Dedifferentiated amniotic fluid mesenchymal stem cell (primary cell): Measurements from ENCODE around the gene LSS.

Experiments used
- DNase-seq: peaks from one replicate; pipeline ENCODE4 v3.0.0-alpha.2; 2016; ENCODE audit errors: extremely low spot score

LSS gene

DNA sequence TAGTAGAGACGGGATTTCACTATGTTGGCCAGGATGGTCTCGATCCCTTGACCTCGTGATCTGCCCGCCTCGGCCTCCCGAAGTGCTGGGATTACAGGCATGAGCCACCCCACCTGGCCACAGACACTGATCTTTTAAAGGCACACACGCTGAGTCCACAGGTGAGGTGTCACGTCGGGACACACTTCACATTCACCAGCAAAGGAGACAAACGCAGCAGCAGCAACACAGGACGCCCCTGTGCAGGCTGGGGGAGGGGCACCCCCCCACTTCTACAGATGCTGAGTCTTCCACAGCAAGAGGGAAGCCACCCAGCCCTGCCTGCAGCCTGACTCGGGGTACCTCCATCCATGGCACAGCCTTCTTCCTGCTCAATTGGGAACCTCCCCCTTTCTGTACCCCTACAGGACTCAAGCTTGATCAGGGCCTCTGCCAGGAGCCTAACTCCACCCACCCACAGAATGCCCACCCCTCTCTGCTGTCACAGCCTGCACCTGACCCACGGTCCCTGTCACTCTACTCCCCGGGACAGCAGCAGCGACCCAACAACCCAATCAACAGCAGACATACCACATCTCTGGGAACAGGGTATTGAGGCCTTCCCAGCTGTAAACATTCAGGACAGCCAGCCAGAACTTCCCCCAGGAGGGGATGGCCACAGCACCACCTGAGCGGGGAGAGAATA, 9.5 kb downstream of the LSS start:
- no peak for DNase-seq

DNA sequence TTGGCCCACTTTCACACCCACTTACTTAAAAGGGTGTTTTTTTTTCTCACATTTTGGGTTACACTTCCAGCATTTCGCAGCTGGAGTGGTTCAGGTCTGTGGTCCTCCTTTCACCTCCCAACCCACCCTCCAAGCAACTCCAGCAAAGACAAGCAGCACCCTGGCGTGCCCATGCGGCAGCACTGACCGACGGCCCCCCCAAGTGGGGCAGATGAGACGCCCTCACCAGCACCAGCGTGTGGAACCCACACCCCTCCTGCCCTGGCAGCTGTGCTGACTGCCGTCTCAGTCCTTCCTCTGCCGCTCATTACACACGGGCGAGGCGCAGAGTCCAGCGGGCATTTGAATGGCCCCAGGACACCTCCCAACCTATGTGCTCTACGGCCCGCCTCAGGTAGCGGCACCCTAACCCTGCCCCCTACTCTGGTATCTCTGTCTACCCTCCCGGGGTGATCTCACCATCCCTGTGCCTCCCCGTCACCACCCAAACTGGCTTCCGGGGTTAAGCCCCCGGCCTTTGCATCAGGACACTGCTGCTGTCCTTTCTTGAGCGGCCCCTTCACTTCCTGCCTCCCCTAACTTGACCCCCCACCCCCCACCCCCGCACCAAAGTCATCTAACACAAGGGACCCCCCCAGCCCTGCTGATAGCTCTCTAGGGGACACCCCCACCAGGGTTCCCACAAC, 10.9 kb downstream of the LSS start:
- DNase-seq, result no peak

DNA sequence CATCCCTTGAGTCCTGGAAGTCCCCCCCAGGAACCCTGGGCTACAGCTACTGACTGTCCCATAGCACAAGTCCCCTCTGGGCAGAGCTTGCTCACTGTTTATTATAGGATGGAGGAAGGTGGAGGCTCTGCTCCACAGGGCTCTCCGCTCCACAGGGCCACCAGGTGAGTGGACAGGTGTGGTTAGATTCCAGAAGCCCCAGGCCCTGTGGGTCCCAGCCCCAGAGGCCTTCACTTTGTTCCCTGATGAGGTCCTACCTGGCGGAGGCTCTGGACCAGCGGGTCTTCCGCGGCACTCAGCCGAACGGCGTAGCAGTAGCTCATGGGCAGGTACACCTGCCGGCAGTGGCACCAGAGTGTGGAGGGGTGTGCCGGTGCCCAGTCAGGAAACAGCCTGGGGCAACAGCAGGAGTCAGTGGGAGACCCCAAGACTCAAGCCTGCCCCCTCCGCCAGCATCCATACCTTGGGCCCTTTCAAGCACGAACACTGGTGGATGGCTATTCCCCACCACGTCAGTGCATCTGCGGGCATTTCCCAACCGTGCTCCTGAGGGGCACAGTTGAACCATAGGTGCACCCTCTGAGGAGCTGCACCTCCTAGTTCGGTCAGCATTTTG, 12.3 kb downstream of the LSS start:
- DNase-seq, result no peak

DNA sequence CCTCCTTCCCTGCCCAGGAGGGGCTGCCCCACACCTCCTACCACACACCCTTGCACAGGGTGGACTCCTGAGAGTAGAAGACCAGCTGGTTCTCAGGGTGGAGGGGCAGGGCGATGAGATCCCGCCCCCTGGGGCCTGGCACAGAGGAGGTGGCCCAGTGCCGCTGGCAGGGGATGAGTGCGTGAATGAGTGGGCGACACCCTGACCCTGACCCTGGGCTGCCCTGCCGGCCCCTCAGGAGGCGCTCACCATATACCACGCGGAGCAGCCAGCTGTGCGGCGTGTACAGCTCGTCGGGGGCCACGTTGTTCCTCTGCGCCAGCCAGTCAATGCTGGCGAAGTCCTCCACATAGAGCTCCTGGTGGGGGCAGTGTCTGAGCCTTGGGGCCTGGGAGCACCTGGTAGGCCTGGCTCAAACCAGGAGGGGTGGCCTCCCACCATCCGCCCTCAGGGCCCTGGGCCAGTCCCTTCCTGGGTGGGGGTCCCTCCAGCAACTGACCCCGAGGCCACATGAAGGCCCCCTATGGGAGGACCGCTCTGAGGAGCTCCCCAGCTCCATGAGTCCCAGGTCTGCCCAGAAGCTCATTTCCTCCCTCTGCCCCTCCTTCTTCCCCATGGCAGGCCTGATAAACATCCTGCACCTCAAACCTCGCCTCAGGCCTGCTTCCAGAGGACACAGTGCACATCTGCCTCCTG, 13.0 kb downstream of the LSS start:
- DNase-seq, result no peak

DNA sequence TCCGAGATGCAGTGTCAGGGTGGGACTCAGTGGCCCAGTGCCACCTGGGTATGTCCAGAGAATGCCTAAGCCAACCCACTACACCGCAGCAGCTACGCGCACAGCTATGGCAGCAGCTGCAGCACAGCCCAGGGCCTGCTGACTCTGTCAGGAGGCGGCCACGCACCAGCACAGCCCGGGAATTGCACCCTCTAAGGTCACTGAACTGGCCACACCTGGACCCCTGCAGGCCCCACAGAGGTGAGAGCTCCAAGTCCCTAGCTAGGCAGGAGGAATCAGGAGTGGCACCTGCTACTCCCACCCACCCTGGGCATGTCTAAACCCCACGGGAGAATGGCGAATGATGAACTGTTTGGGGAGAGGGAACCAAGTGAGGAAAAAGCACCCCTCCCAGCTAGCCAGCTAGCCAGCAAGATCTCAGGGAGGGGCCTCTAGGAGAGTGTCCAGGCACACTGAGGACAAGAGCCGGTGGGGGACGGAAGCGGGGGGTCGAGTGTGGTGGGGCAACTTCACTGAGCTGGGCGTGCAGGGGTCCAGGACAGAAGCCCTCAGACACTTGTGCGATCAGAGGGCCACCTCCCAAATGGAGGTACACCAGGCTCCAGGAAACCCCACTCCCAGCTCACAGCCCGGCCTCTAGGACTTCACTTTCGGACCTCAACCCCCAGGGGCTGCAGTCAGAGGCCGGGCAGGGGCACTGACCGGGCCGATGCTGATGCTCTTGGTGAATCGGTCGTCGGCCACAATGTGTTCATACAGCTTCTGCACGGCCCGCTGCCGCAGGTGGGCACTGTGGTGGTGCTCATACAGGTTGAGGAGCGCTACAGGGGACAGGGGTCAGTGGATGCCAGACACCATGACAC, 13.9 kb downstream of the LSS start:
- no peak for DNase-seq

DNA sequence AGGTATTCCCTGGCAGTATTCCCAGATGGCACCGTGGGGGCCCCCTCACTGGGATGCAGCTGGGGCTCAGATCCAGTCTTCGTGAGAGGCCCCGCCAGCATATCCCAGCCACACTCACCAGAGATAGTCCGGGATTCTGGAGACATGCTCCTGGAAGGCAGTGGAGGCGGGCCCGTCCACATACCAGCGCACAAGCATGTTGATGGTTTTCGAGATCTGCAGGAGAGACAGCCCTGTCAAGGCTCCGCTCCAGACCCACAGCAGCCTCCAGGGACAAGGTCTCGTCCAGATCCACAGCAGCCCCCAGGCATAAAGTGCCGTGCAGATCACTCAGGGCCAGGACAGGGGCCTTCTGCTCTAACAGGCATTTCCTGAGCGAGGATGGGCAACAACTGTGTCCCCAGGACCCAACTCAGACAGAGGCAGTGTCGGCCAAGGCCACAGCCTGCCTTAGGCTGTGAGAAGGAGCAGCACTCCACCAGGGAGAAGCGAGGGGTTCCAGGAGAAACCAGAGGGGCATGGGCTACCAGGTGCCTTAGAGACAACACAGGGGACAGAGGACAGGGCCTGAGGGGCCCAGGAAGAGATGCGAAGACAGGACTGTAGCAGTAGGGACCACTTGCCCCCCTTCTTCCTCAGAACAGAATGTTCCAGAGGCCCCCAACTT, 14.8 kb downstream of the LSS start:
- DNase-seq, result no peak

DNA sequence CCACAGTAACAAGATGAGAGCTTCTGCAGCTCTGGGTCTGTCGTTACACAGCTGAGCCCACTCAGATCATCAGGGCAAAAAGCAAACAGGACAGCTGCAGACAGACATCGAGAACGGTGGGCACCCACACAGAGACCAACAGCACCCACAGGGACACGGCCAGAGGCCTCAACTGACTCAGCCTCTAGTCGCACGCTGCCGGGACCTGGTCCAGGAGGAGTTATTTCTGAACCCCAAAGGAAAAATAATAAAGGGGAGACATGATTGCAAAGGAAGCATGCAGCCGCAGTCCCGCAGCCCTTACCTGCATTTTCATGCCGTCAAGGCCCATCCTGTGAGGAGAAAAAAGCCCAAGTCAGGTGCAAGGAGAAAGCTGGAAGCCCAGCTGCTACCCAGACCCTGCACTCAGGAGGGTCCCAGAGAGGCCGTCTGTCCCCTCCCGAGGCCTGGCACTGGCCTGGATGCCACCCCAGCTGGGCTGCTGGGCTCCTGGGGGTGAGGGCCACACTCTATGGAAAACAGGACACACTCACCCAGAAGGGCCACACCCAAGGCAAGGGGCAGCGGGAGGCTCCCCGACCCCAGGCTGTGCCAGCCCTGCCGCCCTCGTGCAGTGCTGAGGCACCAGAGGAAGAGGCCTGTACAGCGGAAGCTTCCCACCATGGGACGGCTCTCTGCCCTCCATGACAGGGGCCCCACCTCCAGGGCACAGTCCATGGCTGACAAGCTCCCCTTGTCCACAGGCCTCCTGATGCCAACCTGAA, 15.7 kb downstream of the LSS start:
- no peak for DNase-seq

DNA sequence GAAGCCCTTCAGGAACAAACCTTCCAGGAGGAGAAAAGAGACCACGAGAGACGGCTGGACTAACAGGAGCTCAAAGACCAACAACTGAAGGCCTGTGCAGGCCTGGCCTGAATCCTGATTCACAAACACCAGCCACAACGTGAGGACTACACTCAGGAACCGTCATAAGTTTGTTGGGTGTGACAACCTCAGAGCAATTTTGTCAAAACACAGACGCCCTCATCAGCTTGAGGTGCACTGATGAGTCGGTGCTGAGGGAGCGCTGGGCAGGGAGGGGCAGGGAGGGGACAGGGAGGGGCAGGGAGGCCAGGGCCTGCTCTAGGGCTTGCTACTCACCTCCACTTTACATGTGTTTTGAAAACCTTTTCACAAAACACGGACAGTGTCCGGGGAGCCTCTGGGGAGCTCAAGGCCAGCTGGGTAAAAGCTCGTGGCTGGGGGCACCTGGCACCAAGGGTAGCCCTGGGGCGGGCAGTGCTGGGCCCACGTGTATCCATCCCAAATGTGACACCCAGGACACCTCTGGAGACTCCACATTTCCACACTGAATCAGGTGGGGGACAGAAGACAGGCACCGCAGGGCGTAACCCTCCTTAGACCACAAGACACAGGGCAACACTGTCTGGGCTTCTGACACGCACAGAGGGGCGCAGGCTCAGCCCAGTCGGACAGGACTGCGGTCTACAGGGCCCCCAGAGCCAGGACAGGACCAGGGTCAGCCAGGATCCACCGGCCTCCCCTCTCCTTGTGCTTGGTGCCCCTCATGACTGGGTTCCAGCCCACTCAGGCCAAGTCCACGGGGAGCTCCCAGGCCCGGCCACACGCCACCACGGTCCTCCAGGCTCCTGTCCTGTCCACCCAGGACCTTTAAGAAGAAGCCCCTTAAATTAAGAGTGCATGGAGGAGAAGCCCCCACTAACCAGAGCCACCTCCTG, 16.5 kb downstream of the LSS start:
- no peak for DNase-seq

DNA sequence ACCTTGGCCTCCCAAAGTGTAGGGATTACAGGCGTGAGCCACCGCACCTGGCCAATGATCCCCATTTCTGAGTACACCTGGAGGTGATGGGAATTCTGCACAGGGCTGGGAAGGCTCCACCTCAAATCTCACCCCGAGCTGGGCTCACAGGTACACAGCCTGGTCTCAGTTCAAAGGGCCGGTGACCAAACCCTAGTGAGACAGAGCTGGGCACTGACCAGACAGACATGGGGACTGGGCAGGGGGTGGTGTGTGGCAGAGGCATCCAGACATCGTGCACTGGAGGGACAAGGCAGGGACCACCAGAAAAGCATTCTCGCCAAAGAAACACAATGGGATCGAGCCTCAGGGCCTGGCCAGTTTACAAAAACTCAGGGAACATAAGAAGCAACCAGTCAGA, 17.2 kb downstream of the LSS start:
- no peak for DNase-seq

DNA sequence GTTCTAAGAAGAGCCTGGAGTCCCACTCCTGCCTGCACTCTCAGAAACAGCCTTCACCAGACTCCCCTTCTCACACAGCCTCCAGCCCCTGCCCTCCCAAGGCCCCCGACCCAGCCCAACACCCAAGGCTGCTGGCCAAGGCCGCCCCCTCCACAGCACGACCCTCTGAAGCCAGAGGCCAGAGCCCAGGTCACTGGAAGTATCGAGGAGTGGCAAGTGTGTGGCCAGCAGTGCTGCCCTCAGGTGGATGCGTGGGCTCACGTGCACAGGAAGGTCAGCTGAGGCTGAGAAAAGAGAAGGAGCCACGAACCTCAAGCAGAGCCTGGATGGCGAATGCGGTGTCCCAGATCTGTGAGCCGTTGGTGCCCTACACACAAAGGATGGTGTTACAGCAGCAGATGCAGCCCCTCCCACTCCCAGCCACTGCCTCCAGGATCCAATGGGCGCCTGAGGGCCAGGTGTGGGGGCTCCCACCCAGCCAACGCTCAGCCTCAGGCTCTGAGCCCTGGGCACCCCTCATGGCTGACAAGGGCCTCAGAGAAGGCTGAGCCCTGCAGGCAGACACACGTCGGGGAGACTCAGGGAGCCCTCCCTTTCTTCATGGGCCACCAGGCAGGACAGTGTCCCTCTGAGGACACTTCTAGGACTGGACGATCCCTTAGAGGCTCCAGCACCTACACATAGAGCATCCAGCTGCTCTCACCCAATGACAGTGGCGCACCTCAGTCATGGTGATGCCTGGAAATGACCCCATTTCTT, 18.0 kb downstream of the LSS start:
- no peak for DNase-seq

DNA sequence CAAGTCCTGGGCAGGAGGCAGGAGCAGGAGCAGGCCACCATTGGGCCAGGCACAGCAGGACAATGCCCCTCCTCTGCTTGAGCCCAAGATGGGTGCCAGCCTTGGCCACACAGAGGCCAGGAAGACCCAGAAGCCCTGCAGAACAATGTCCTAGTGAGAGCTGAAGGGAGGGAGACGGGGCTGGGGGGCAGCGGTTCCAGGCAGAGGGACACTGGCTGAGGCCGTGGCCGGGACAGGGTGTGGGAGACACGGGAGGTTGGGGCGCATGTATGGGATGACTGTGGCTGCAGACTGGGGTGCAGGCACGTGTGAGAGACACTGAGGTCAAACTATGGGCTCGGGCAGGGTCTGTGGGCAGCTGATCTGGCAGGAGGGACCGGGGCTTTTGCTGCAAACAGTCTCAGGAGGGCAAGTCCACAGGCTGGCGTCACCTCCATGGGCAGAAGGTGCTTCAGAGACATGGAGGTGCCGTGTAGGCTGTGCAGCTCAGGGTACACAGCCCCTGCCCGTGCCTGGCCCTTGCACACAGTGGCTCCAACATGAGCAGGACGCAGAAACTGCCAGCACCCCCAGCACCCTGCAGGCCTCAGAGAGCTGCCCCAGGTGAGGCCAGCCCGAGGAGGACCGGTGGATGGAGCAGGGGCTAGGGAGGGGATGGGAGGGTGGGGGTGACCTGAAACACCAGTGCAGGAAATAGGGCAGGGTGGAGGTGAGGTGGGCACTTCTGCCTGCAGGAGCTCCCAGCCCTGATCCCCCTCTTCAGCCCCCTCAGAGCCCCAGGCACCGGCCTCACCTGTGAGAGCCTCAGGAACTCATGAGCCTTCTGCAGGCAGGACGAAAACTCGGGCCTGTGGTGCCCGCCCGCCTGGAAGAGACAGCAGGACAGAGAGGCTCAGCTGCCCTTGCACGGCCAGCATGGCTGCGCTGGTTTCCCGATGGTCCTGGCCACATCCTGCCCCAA, 19.5 kb downstream of the LSS start:
- DNase-seq, result no peak

DNA sequence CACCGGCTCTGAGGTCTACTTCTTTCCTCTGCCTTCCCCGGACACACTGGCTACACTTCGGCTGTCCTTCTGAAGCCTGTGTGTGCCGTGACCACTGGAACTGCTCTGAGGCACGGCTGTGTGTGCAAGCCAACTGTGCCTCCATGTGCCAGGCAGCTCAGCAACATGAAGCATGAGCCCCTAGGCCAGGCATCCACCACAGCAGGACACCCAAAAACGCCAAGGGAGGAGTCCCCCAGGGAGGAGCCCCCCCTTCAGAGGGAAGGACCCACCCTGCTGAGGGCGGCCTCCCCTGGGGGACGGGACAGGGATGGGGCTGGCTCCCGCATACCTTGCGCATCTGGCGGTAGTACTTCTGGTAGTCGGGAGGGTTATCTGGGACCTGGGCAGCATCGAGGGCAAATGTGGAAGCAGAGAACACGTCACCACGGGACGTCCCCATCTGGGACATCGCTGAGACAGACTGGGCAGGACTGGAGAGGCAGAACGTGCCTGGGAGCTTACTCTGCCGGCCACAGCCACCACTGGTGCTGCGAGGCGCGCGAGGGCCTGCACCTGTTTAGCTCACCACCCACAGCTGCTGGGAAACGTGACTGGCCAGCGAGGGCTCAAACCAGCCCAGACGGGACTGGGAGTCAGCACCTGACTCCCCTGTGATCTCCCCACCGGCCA, 20.5 kb downstream of the LSS start:
- no peak for DNase-seq

DNA sequence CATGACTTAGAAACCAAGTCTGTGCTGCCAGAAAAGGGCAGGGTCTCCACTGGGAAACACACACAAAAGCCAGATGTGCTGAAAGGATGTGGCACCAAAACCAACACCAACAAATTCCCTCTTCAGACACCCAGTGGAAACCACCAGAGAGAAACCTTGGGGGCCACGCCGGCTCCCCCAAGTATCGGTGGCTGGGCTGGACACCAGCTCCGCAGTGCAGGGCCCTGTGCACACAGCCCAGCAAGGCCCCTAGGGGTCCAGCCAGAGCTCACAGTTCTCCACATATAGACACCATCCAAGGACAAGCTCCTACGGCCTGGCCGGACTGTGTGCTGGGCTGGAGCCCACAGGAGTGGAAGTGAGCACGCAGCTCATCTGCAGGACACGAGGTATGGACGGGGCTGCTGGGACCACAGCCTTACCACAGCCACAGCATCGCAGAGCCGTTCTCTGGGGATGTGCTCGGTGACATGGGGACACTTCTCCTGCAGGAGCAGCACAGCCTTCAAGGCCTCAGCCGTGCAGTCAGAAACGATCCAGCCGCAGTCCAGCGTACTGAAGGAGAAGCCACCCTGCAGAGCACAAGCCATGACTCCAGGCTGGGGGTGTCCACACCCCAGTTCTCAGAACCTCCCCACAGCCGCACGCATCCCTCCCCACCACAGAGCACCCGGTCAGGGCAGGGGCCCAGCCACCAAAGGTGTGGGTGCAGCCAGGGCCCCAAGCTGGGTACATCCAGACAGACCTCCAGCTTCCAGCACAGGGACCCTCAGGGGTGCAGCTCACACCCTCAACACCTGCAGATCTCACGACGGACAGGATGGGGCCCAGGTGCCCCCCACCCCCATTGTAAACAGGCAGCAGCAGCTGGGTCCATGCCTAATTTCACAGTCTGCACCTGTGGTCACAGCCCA, 21.3 kb downstream of the LSS start:
- no peak for DNase-seq

DNA sequence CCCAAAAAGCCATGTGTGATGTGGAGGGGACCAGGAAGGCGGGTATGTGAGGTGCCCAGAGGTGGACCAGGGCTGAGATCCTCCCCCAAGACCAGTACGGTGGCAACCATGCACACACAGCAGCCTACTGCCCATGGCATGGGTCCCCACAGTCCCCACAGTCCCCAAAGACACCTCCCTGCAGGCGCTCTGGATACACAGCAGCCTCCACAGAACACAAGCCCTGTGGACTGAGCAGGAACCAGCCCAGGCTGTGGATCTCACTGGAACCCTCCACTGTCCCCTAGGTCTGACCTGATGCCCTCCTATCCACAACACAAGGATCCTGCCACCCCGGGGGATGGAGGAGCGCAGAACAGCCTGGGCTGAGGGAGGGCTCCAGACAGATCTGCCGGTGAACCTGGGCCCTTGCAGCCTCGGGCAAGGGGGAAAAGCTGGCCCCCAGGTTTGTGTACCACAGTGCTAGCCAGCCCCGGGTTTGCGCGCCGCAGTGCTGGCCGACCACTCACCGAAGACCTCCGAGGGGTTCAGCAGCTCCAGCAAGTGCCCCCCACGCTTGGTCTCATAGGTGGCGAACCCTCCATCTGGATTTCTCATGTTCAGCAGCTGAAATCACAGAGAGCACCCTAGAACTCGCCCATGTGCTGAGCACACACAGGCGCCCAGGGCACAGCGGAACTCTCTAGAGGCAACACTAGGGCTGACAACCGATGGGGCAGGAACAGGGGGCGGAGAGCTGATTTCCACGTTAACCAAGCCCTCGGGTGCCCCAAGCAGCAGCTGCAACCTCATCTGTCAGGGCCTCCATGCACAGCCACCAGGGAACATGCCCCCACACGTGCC, 22.2 kb downstream of the LSS start:
- DNase-seq, result no peak

DNA sequence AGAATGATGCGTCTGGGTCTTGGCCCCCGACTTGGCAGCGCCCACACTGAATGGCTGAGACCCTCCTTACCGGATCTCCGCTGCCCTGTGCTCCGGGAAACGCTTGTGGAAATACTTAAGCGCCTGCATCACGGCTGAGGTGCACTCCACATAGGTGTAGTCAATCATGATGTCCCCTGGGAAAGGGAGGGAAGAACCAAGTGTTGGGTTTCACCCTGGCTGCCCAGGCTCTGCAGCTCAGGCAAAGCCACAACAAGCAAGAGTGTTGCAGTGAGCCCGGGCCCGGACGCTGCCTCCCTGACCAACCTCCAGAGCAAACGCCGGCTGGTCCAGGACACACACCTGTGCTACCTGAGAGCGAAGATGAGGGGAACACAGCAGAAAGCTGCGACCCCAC, 22.8 kb downstream of the LSS start:
- DNase-seq, result no peak
